K562 treated with DMSO at 1 percent for 24 hours (cell line): ENCODE results near the gene MSH3. TPM values are rescaled to one million over a fixed set of nuclear protein-coding genes. Genes with fewer than 3 reads are reported as not detected.

Experiments
- total RNA-seq: library from RNA; unstranded; fragments of 300-600 nt; gene quantifications from 2 replicates; pipeline ENCODE4 v1.2.3, GENCODE V29; 2022; ENCODE audit warnings: low read depth; ENCODE audit not compliant: insufficient read depth

Gene MSH3
- total RNA-seq, result 5.9 and 7.5 TPM in 2 replicates

GRCh38 chr5:80654391-80655230 is at the start of gene MSH3, which contains the start of gene DHFR:
TSS of gene MSH3 (plus strand) at chr5:80654652. CDS start at chr5:80654728, 76 bp downstream.
TSS of gene DHFR (minus strand) at chr5:80654983. CDS start at chr5:80654489, 494 bp downstream.

Other genes starting within 250 kb of the MSH3 start
- 9.8 and 11.9 TPM in 2 replicates for gene ZFYVE16, start 246.6 kb upstream of the MSH3 start, total RNA-seq
- gene FAM151B, start 166.6 kb upstream of the MSH3 start, total RNA-seq, result 1.5 TPM in 1 of 2 replicates, not detected in the other
- gene ANKRD34B, start 84.4 kb upstream of the MSH3 start, total RNA-seq, result not detected in 2 replicates
- 39.4 and 43.7 TPM in 2 replicates for gene DHFR, start 331 bp downstream of the MSH3 start, total RNA-seq